Measurements from ENCODE around the gene DRICH1.
A peak's percentile ranks its signal among the peaks of the same experiment; 100 is the strongest.
"Not testable (repeated sequence)": the region's sequence is repeated elsewhere in the genome, so short reads cannot be mapped to it uniquely, and the experiment has no call there.

The DRICH1 gene

DNA sequence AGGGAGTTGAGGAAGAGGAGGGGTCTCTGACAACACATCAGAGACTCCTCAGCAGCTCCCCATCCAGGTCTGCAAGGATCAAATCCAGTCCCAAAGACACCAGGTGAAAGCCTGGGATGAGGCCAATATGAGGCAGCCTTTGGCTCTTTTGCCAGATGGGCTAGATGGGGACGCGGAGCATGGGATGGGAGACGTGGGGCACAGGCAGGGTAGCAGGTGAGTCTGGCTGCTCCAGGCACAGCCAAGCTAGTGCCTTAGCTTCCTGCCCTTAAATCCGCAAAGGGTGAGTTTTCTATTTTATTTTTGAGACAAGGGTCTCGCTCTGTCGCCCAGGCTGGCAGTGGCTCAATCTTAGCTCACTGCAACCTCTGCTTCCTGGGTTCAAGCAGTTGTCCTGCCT lies 19.6 kb upstream of the DRICH1 start:
- DNase-seq = no peak
- TF ChIP-seq, protein P1, sequence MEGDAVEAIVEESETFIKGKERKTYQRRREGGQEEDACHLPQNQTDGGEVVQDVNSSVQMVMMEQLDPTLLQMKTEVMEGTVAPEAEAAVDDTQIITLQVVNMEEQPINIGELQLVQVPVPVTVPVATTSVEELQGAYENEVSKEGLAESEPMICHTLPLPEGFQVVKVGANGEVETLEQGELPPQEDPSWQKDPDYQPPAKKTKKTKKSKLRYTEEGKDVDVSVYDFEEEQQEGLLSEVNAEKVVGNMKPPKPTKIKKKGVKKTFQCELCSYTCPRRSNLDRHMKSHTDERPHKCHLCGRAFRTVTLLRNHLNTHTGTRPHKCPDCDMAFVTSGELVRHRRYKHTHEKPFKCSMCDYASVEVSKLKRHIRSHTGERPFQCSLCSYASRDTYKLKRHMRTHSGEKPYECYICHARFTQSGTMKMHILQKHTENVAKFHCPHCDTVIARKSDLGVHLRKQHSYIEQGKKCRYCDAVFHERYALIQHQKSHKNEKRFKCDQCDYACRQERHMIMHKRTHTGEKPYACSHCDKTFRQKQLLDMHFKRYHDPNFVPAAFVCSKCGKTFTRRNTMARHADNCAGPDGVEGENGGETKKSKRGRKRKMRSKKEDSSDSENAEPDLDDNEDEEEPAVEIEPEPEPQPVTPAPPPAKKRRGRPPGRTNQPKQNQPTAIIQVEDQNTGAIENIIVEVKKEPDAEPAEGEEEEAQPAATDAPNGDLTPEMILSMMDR (IDR thresholded peaks at IDR 0.05) = no peak
- H3K4me1 Mint-ChIP-seq = peaks cover 4% of the 10 kb centered on the region
- peaks cover 5% of the 10 kb centered on the region for H3K36me3 Mint-ChIP-seq (ENCODE audit: low read depth)
- no peak overlapping the region for H3K27ac Mint-ChIP-seq
- no peak overlapping the region for H3K4me3 Mint-ChIP-seq
- H3K9me3 Mint-ChIP-seq = no peaks in the 10 kb centered on the region
- peaks cover 4% of the 10 kb centered on the region for H3K27me3 Mint-ChIP-seq (ENCODE audit: low read depth, poor library complexity)

DNA sequence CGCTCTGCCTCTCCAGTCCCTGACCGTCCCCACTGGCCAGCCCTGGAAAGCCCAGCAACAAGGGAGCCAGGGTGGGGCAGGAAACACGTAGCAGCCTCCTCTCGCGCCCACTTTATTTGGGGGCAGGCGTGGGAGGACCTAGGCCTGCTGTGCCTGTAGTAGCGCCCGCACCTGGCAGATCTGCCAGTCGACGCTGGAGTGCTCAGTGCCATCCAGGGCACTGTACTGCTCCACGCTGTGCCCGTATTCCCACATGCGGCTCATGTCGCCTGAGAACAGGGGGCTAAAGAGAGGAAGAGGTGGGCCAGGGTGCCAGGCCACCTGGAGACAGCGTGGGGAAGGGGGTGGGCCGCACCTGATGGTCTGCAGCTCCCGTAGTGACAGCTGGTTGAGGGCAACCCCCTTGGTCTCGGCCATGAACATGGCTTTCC lies 17.0 kb upstream of the DRICH1 start:
- Mint-ChIP-seq H3K27me3 (ENCODE audit: low read depth, poor library complexity) (peaks cover 4% of the 10 kb centered on the region), H3K4me1 (no peaks in the 10 kb centered on the region), H3K27ac (no peak overlapping the region), H3K36me3 (ENCODE audit: low read depth) (peaks cover 5% of the 10 kb centered on the region), H3K9me3 (no peaks in the 10 kb centered on the region), H3K4me3 (no peak overlapping the region)
- no peak for DNase-seq
- TF ChIP-seq, protein P1 (IDR thresholded peaks at IDR 0.05) = no peak

DNA sequence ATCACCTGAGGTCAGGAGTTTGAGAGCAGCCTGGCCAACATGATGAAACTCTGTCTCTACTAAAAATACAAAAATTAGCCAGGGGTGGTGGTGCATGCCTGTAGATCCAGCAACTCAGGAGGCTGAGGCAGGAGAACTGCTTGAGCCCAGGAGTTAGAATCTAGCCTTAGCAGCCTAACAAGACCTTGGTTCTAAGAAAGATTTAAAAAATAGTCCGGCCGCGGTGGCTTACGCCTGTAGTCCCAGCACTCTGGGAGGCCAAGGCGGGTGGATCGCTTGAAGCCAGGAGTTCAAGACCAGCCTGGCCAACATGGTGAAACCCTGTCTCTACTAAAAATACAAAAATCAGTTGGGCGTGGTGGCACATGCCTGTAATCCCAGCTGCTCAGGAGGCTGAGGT lies 14.4 kb upstream of the DRICH1 start:
- H3K27ac Mint-ChIP-seq; DNase-seq; H3K4me3 Mint-ChIP-seq; H3K9me3 Mint-ChIP-seq; H3K36me3 Mint-ChIP-seq (ENCODE audit: low read depth); H3K27me3 Mint-ChIP-seq (ENCODE audit: low read depth, poor library complexity); H3K4me1 Mint-ChIP-seq: not testable (repeated sequence)

DNA sequence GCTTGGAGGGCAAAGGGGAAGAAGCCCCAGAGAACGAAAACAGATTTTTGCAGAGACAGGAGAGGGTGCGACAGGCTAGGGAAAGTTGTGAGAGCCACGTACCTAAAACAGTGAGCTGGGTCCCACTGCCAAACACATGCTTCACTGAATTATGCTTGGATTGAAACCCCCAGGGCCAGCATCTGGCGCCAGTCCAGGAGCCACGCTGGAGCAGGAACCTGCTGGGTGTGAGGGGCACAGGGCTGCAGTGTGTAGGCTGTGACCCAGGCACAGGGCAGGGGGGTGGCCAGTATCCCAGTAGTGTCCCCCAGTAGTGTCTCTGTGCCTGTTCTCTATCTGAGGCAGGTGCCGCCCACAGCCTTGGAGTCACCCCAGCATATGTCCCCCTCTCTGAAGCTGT lies 8.1 kb upstream of the DRICH1 start:
- not testable (repeated sequence) for DNase-seq; H3K36me3 Mint-ChIP-seq (ENCODE audit: low read depth); H3K4me1 Mint-ChIP-seq; H3K9me3 Mint-ChIP-seq; H3K4me3 Mint-ChIP-seq; H3K27me3 Mint-ChIP-seq (ENCODE audit: low read depth, poor library complexity); H3K27ac Mint-ChIP-seq

DNA sequence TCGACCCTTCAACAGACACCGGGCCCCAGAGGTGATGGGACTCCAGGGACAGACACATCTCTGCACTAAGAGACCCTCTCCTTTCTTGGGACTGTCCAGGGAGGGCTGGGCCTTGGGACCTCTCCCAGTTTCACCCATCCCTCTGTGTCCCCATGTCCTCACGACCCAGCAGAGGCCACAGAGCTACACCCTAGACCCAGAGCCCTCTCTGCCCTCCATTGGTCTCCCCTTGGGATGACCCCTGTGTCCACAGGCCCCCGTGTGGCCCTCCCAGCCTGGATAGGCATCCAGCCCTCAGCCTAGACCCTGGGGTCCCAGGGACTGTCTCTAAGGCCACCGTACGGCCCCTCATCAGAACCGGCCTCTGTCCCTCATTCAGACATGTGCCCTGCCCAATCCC lies 7.5 kb upstream of the DRICH1 start:
- Mint-ChIP-seq H3K4me1 (no peaks in the 10 kb centered on the region), H3K36me3 (ENCODE audit: low read depth) (peaks cover 8% of the 10 kb centered on the region), H3K27ac (no peak overlapping the region), H3K27me3 (ENCODE audit: low read depth, poor library complexity) (peaks cover 4% of the 10 kb centered on the region), H3K4me3 (no peak overlapping the region), H3K9me3 (no peaks in the 10 kb centered on the region)
- DNase-seq = no peak
- TF ChIP-seq, protein P1 (IDR thresholded peaks at IDR 0.05) = no peak

DNA sequence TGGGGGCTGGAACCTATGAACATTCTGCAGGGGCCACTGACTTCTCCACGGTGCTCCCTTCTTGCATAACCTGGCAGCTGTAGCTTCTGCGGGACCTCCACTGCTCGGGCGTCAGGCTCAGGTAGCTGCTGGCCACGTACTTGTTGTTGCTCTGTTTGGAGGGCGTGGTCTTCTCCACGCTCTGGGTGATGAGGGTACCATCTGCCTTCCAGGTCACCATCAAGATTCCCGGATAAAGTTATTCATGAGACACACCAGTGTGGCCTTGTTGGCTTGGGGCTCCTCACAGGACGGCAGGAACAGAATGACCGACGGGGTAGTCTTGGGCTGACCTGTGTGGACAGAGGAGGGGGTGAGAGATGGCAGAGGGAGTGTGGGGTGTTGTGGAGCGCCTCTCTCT lies 6.5 kb upstream of the DRICH1 start:
- DNase-seq = no peak
- H3K4me1 Mint-ChIP-seq = no peaks in the 10 kb centered on the region
- no peak overlapping the region for H3K4me3 Mint-ChIP-seq
- TF ChIP-seq, protein P1 (IDR thresholded peaks at IDR 0.05) = no peak
- no peaks in the 10 kb centered on the region for H3K9me3 Mint-ChIP-seq
- H3K27ac Mint-ChIP-seq = no peak overlapping the region
- peaks cover 4% of the 10 kb centered on the region for H3K36me3 Mint-ChIP-seq (ENCODE audit: low read depth)
- peaks cover 9% of the 10 kb centered on the region for H3K27me3 Mint-ChIP-seq (ENCODE audit: low read depth, poor library complexity)

DNA sequence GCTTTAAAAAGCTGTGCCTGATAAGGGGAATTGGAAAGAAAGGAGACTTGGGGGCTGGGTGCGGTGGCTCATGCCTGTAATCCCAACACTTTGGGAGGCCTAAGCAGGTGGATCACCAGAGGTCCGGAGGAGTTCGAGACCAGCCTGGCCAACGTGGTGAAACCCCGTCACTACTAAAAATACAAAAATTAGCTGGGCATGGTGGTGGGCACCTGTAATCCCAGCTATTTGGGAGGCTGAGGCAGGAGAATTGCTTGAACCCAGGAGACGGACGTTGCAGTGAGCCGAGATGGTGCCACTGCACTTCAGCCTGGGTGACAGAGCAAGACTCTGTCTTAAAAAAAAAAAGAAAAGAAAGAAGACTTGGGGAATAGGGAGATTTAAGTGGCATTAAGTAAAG lies 3.2 kb upstream of the DRICH1 start:
- H3K27ac Mint-ChIP-seq; H3K9me3 Mint-ChIP-seq; DNase-seq; H3K4me1 Mint-ChIP-seq; H3K4me3 Mint-ChIP-seq; H3K36me3 Mint-ChIP-seq (ENCODE audit: low read depth): not testable (repeated sequence)
- peaks cover 15% of the 10 kb centered on the region for H3K27me3 Mint-ChIP-seq (ENCODE audit: low read depth, poor library complexity)

DNA sequence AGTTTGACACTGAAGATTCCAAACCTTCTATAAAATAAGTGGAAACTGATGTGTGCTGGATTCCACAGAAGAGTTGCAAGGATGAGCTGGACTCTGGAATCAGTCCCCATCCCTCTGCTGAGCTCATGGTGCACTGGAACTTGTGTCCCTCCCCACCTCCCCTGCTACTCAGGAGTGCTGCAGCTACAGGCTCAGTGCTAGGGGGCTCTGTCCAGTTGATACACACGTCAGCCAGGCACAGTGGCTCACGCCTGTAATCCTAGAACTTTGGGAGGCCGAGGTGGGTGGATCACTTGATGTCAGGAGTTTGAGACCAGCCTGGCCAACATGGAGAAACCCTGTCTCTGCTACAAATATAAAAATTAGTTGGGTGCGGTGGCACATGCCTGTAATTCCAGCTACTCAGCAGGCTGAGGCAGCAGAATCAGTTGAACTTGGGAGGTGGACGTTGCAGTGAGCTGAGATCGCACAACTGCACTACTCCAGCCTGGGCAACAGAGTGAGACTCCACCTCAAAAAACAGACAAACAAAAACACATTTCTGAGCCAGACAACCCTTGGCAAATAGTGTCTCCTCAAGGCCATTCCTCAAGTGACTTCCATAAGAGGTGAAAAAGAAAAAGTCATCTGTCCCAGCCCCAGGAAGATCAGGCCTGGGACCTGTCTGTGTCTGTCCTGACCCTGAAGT lies 3.9 kb downstream of the DRICH1 start:
- H3K36me3 Mint-ChIP-seq (ENCODE audit: low read depth) = not testable (repeated sequence)
- peaks cover 23% of the 10 kb centered on the region for H3K27me3 Mint-ChIP-seq (ENCODE audit: low read depth, poor library complexity)

DNA sequence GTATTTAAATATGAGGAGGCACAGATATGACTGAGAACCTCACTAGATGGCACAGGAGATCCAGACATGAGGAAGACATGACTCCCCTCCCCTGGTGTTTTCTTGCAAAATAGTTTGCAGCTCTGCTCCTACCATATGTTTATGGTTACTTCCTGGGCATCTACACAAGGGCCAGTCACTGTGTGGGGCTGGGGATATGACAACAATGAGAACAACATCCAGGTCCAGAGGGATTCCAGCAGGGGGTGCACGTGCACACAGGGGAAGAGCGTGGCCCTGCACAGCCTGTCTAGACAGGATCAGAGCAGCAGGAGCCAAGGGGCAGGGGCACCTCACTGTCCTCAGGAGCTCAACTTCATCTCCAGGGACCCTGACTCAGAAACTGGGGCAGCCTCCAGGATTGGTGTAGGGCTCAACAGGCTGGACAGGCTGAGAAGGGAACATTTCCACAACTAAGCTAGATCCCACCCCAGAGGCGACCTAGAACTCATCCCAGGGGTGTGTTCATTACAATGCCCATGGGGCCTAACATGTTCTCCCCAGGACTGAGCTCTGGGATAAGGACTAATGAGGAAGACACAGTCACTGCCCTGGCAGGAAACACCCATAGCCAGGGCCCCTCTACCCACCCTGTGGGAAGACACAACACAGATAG lies 4.6 kb downstream of the DRICH1 start:
- not testable (repeated sequence) for H3K9me3 Mint-ChIP-seq; DNase-seq; H3K4me3 Mint-ChIP-seq; H3K36me3 Mint-ChIP-seq (ENCODE audit: low read depth)
- peaks cover 21% of the 10 kb centered on the region for H3K27me3 Mint-ChIP-seq (ENCODE audit: low read depth, poor library complexity)
- peaks cover 19% of the 10 kb centered on the region for H3K4me1 Mint-ChIP-seq
- peak overlapping the region; percentile 26 for H3K27ac Mint-ChIP-seq

More for the DNA sequence above, 3.9 kb downstream of the DRICH1 start:
- H3K4me1 Mint-ChIP-seq = peaks cover 12% of the 10 kb centered on the region
- H3K9me3 Mint-ChIP-seq, DNase-seq, H3K27ac Mint-ChIP-seq, H3K4me3 Mint-ChIP-seq: not testable (repeated sequence)

All from nephron progenitor cell (in vitro differentiated cells).